IMR-90 (cell line): ENCODE measurements around the gene ABCG8.

Source experiments
- CEBPB ChIP-seq: IDR thresholded peaks from 2 replicates; pipeline ENCODE4 v1.6.1; 2012; ENCODE audit warnings: low read depth, low read length, improper control_type of control experiment
- MXI1 ChIP-seq: IDR thresholded peaks from 2 replicates; pipeline ENCODE4 v1.6.1; 2012; ENCODE audit warnings: low read depth, mild to moderate bottlenecking, low read length, moderate library complexity, borderline replicate concordance
- POLR2A ChIP-seq: IDR thresholded peaks from 2 replicates; pipeline ENCODE4 v1.6.1; 2012; ENCODE audit warnings: mild to moderate bottlenecking, low read depth, low read length
- RAD21 ChIP-seq: IDR thresholded peaks from 2 replicates; pipeline ENCODE4 v1.6.1; 2012; ENCODE audit warnings: low read length, improper control_type of control experiment
- RCOR1 ChIP-seq: IDR thresholded peaks from 2 replicates; pipeline ENCODE4 v1.6.1; 2012; ENCODE audit warnings: mild to moderate bottlenecking, low read length, improper control_type of control experiment; ENCODE audit not compliant: insufficient replicate concordance
- RFX5 ChIP-seq: IDR thresholded peaks from 2 replicates; pipeline ENCODE4 v1.8.0; 2012; ENCODE audit warnings: low read depth, mild to moderate bottlenecking, low read length, moderate library complexity
- SMC3 ChIP-seq: fragments of 150-350 bp; IDR thresholded peaks from 2 replicates; pipeline ENCODE4 v1.6.1; 2016; ENCODE audit warnings: low read depth, mild to moderate bottlenecking, antibody characterized with exemption, low read length, moderate library complexity
- TF ChIP-seq, protein P1 (sequence below): conservative IDR thresholded peaks from 2 replicates; pipeline ENCODE4 v1.5.1; 2012; ENCODE audit warnings: mild to moderate bottlenecking, low read depth, low read length, improper control_type of control experiment

- TF ChIP-seq, protein P1, sequence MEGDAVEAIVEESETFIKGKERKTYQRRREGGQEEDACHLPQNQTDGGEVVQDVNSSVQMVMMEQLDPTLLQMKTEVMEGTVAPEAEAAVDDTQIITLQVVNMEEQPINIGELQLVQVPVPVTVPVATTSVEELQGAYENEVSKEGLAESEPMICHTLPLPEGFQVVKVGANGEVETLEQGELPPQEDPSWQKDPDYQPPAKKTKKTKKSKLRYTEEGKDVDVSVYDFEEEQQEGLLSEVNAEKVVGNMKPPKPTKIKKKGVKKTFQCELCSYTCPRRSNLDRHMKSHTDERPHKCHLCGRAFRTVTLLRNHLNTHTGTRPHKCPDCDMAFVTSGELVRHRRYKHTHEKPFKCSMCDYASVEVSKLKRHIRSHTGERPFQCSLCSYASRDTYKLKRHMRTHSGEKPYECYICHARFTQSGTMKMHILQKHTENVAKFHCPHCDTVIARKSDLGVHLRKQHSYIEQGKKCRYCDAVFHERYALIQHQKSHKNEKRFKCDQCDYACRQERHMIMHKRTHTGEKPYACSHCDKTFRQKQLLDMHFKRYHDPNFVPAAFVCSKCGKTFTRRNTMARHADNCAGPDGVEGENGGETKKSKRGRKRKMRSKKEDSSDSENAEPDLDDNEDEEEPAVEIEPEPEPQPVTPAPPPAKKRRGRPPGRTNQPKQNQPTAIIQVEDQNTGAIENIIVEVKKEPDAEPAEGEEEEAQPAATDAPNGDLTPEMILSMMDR = no peak
- TF ChIP-seq POLR2A (no peak), SMC3 (no peak), RAD21 (no peak), RFX5 (no peak), CEBPB (no peak), MXI1 (no peak), RCOR1 (no peak)
Observed at GRCh38 chr2:43806719-43807031, 32.1 kb upstream of the ABCG8 start.
